HG03175 (cell line): ENCODE measurements around the gene PARN.

ENCODE experiments used
- ATAC-seq: cut with Tn5 transposase; IDR thresholded peaks from one replicate; pipeline ENCODE4 v1.9.1; 2021; ENCODE audit warnings: mild to moderate bottlenecking, moderate library complexity; ENCODE audit not compliant: unreplicated experiment

The PARN gene

DNA sequence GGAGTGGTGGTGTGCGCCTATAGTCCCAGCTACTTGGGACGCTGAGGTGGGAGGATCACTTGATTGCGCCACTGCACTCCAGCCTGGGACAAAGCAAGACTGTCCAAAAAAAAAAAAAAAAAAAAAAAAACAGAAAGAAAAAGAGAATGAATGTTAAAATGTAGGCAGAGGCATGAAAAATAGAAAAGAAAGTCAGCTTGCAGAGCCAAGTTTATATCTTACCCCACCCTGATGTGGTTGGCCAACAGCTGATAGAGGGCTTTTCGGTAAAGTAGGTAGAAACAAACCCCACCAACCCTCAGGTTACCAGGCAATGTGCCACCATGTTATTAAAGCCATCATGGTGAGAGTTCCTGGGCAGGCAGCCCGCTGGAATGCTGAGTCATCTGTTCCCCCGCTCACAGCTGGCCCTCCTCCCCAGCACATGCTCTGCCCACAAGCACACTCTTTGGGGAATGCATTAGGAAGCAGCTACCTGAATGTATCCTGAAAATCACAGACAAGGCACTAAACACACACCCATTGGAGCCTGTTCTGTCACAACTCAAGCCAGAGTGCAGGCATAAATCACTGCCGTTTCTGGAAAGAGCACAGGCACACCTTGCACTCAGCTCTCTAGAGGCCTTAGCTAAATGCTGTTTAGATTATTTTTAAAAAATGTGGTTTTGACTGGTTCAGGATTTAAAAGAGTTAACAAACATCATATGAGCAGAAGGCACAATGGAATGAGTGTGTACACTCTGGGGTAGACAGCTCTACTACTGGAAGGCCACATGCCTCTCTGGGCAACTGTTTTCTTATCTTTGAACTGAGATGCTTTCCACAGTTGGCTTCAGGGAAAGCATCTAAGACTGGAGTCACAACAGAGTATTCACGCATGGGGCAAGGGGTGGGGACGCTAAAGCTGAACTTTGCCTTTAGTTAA is 128.5 kb downstream of the PARN start:
- ATAC-seq = no peak

DNA sequence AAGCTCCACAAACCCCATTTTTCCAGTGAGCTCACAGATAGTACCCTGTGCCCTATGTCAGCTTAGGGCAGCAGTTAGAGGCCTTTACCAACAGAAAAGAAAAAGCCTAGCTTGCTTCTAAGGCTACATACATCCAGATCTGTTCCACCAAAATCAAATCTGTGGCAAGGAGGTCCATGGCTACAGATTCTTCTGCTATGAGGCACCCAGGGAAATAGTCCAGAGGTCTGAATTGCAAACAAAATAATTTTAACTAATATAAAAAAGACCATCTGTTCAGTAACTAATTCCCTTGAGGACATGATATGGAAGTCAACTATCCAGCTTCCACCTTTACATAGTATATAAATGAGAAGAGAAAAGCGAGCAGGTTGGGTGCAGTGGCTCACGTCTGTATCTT is 129.3 kb downstream of the PARN start:
- no peak for ATAC-seq

DNA sequence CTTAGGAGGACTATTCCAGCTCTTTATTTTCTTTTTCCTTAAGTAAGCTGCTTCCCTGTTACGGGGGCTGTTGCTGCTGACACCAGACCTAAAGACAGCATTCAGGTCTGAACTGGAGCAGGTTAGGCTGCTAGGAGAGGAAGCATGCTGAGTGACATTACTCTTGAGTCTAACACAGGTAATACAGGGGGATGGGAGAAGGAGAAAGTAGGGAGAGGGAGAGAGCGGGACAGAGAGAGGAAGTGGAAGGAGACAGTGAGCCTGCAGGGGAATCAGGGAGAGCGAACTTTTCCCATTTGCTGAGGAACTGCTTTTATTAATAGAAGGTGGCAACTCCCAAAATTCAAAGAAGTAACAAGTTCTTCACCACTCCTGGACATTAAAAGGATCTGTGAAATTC is 130.9 kb downstream of the PARN start:
- no peak for ATAC-seq

DNA sequence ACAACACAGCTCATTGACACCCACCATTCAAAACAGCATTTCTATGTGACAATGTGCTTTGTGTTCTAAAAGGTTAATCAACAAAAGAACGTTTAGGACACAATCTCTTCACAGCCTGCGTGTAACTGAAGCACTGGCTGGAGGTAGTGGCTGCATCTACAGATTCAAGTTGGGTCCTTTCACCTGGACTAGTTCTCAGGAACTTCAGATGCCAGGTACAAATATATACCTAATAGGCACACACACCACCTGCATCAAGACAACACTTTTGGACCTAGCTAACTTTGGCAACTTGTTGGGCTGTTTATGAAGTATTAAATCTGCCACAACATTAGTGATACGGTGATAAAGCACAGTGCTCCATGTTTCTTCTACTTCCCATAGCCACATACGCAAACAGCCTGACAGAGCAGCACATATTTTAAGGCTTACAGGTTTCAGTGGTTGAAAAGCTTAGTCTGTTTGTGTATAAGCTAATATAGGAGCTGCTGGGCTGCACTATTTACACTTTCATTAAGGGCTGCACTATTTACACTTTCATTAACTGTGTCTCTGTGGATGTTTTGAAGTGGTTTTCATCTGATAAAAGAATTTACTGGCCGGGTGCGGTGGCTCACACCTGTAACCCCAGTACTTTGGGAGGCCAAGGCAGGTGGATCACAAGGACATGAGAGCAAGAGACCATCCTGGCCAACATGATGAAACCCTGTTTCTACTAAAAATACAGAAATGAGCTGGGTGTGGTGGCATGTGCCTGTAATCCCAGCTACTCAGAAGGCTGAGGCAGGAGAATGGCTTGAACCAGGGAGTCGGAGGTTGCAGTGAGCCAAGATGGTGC is 132.6 kb downstream of the PARN start:
- ATAC-seq = no peak

DNA sequence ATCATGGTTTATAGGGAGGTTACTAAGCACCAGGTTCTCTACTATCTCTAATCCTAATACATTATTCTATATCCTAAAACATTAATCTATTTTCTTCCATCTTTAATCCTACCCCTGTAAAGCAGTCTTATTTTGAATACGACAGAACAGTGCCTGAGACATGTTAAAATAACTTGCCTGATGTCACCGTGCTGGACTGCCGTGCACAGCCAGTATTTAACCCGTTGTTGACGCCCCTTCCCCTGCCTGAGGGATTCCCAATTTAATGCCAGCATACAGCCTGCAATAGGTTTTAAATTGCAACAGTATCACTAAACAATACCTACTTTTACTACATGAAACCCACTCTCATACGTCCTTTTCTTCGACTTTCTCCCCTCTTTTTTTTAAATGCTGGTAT is 133.3 kb downstream of the PARN start:
- ATAC-seq = no peak

DNA sequence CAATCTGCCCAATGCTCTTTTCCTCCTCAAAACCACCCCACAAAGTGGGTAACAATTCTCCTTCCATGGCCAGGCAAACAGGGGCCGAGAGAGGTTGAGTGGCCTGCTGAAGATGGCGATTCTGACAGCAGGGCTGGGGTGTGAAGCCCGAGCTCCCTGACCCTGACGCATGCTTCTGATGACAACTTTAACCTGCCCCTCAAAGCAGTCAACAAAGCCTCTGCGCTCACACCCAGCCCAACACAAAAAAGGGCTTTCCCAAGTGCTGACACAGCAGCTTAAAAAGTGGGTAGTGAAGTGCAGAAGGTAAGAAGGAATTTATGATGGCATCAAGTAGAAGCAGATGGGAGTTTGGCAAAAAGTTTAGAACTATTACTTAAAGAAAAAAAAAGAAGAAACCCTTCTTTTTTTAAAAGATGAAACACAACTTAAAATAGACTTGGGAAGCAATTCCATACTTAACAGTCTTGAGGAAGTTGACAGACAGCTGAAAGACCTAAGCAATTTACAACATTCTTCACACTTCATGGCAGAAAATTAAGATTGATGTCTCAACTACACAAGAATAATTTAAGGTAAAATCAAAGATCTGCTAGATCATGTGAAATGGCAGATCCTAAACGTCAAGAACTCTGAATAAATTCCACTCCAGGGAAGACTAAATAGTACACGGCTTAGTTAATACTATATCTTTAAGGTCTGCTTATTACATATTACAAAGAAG is 133.9 kb downstream of the PARN start:
- ATAC-seq = no peak

DNA sequence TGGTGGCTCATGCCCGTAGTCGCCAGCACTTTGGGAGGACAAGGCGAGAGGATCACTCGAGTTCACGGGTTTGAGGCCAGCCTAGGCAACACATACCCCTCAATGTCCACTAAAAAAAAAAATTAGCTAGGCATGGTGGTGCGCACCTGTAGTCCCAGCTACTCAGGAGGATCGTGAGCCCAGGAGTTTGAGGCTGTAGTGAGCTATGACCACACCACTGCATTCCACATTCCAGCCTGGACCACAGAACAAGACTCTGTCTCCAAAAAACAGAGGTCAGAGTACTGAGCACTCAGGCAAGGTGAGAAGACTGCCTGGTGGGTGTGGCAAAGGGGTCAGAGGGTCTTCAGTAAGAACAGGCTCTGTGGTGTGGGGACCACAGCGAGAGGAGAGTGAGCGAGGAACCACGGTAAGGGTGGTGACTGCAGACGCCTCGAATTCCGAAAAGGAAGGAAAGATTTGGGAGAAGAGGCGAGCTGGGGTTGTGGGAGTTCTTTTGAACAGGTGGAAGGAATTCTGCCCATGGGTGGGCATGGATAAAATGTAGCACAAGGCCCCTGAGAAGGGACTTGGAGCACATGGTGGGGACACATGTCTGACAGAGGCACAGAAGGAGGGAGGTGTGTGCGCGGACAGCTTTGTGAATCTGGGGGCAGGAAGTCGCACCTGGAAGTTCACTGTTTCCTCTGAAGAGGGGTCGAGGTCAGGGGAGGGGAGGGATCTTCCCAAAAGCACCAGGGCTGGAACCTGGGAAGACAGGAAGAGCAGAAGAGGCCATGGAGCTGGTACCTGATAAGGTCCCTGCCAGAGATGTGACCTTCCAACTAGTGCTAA is 134.6 kb downstream of the PARN start:
- ATAC-seq = no peak

DNA sequence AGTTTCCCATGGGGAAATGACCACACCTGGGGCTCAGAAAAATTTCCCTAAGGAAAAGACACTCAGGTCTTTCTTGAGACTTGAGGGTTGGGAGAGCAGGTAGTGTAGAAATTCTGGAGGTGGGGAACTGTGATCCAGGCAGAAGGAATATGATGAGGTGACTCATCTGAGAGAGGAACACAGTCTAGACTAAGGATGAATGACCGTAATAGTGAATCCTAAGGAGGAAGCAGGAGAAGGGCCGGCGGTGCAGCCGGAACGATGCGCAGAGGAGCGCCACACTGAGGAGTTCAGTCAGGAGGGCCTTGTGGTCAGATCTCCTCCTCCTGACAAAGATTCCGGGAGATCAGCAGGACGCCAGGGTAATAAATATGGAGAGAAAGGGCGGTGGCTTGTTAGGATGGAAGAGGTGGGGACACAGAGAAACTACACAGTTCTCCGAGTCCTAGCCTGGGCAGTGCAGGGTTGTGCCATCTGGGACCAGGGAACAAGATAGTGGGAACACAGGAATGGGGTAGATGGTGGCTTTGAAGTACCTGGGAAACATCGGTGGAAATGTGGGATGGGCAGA is 135.6 kb downstream of the PARN start:
- no peak for ATAC-seq

DNA sequence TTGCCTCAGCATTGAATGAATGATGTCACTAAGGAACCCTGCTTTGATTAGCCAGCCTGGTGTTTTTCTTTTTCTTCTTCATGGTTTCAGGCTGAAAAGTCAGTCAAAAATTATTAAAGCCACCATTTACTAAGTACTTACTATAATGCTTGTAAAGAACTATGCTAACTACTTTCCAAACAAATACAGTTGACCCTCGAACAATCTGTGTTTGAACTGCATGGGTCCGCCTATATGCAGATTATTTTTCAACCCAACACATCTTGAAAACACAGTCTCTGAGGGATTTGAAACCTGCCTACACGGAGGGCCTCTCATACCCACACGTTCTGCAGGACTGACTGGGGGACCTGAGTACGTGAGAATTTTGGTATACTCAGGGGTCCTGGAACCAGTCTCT is 136.3 kb downstream of the PARN start:
- no peak for ATAC-seq

DNA sequence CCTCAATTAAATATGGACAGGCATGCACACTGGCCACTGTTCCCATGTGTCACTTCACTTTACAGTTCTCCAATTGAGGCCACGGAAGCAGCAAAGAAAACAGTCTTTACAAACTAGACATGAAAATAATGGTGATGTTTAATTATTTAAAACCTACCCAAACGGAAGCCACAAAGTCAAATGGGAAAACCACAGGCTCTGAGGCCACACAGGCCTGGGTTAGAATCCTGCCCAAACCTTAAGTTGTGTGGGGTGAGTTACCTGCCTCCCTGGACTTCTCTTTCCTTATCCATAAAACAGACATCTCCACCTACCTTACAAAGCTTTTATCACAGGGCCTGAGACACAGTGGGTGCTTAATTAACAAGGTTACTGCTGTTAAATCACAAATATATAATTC is 137.4 kb downstream of the PARN start:
- no peak for ATAC-seq

DNA sequence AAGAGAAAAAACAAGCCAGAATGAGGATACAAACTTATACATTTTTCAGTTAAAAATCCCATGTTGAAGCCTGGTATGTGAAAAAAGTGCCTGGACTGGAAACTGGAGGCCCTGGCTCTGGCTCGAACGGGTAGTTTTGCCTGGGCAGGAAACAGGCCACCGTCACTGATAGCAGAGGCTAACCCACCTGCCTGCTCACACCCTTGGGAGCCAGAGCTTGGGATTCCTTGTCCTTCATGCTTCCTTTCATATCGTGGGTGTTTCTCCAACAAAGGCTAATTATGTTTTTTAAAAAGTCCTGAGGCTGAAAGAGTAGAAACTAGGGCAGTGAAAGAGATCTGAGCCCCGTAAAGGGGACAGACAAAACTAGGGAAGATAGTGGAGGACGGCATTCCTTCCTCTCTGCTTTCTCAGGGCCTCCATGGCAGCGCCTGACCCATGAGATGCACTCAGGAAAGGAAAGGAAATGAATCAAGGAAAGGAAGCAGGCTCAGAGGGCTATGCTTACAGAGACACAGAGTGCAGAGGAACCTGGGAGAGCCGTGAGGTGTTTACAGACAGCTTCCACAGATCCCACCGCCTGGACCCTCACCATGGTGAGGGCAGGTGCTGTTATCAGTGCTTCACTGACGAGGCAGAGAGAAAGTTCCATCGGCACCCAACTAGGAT is 138.1 kb downstream of the PARN start:
- ATAC-seq = no peak

DNA sequence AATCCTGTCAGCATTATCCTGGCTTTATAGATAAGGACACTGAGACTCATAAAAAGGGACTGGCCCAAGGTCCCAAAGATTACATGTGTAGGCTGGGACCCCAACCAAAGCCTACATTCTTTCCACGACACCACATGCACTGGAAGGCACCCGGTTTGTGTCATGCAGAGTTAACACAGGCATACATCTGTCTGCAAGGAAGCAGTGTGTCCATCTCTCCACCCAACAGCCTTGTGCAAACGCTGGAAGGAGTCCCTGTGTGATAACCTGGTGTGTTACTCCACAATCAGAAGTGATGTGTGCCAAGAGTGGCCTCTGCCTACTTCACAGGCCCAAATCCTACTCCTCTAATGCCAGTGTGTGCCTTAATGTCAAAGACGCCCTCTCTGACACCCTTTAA is 139.8 kb downstream of the PARN start:
- no peak for ATAC-seq

DNA sequence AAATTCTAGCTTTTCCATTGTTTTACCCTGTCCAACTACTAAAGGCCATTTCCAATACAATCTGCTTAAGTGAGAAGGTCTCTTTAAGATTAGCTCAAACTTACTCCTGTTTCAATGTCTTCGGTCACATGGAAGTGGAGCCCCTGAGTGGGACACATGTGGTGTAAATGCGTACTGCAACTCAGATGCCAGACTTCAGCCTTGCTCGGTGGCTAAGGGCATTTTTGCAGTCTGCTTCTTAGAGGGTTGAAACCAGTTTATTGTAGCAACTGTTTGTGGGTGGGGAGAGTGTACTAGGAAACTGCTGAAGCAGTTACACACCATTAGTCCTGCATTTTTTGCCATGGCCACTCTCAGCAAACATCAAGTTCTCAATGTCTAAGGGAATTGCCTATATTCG is 140.6 kb downstream of the PARN start:
- no peak for ATAC-seq

DNA sequence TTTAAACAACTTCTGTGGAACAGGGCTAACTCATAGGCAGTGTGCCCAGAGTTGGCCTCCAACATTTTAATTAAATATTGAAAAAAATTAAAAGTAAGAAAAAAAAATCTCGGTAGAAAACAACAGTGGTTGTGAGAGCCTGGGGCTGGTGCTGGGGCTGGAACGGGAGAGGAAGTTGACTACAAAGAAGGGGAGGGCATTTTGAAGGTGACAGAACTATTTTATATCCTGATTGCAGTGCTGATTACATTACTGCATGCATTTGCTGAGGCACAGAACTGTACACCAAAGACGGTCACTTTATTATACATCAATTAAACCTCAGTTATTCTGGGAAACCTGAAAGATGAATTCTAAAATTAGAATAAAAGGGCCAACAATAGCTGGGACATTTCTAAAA is 142.5 kb downstream of the PARN start:
- ATAC-seq = no peak

DNA sequence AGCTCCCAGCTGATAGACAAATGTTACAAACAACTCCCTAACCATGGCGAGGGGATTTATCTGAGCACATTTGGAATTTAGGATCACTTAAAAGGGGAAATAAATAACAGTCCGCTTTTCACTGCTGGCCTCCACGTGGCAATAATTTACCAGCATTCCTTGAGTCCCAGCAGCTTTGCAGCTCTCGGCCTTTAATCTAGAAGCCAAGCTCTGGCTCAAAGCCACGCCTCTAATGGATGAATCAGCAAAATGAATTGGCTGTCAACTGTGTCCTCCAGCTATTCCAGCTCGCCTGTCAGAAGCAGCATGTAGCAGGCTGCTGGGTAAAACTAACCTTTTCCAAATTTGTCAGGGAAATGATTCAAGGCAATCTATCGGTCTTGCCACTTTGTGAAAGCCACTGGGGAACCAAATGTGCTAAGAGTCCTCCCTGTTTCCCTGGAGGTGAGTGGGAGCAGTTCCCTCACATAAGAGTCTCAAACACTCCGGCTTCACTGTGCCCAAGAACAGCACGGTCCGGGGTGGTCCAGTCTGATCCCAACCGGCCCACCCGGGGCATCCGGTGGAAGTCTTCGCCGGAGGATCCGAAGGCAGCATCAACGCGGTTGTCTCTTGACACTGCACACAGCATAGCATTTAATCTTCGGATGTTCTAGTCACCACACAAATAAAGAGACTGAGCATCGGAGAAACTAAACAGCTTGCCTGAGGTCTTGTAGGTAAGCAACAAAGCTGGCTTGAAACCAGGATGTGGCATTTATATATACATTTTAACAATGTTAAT is 143.3 kb downstream of the PARN start:
- ATAC-seq = no peak

DNA sequence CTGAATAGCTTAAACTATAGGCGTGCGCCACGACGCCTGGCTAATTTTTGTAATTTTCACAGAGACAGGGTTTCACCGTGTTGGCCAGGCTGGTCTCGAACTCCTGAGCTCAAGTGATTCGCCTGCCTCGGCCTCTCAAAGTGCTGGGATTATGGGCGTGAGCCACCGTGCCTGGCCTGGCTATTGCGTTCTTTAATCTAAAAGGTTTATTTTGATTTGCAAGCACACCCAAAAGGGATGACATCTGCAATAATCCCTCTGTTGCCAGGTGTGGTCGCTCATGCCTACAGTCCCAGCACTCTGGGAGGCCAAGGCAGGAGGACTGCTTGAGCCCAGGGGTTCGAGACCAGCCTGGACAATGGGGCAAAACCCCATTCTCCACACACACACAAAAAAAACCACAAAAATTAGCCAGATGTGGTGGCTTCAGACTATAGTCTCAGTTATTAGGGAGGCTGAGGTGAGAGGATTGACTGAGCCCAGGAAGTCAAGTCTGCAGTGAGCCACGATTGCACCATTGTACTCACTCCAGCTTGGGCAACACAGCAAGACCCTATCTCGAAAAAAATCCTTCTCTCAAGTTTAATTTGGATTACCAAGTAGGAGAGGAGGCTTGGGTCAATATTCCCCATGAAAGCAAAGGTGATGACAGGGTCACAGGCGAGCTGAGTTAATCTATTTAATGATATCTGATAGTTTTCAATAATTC is 144.1 kb downstream of the PARN start:
- no peak for ATAC-seq

DNA sequence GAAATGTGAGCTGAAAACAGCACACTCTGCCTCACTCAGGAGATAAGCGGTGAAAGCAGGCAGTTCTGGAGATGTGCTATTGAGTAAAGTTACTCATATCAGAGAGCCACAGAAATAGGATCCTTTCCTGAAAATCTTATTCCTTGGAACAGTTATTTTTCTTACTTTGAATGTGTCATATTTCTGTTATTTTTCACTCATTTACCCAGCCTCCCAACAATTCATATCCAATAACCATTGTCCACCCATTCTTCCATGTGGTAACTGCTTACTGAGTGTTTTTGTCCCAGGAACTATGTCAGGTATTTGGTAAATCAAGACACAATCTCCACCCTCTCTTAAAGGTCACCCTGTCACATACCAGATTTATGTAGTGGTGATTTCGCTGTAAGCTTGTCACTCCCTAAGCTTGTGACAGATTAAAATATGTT is 144.9 kb downstream of the PARN start:
- no peak for ATAC-seq

DNA sequence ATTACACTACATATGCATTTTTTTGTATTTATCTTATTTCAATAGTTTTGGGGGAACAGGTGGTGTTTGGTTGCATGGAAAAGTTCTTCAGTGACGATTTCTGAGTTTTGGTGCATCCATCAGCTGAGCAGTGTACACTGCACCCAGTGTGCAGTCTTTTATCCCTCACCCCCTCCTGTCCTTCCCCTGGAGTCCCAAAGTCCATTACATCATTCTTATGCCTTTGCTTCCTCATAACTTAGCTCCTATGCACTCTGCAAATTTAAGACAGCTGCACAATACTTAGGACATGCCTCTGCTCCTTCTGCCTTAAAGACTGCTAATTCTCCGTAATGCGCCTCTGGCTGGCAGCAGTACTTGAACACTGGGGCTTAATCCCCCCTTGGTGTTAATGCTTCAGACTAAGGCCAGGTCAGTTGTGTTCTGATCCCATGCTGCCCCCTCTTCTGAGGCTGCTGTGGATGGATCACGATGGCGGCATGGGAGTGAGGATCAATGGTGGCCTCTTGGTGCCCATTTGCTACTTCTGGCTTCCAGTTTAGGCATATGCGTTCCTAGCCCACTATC is 146.2 kb downstream of the PARN start:
- ATAC-seq = no peak
